OCI-LY1 (cell line): ENCODE results near the gene GPATCH8.

ENCODE experiments used
- H2AFZ ChIP-seq: fragments of 200-600 bp; sonication (generic), shearing (Covaris generic); 2 replicates; pipeline ENCODE4 v1.6.0; 2014; ENCODE audit warnings: antibody characterized with exemption, mild to moderate bottlenecking, low read length
- H3F3A ChIP-seq: fragments of 200-600 bp; sonication (generic), shearing (Covaris generic); 2 replicates; pipeline ENCODE4 v1.6.0; 2014; ENCODE audit warnings: mild to moderate bottlenecking, antibody characterized with exemption, low read length, moderate library complexity; ENCODE audit not compliant: insufficient read depth
- H3K27ac ChIP-seq: fragments of 200-600 bp; sonication (generic); 2 replicates; pipeline ENCODE4 v1.5.1; 2014; ENCODE audit warnings: low read length, mixed run types, mild to moderate bottlenecking, low read depth; ENCODE audit not compliant: poor library complexity, severe bottlenecking
- H3K27me3 ChIP-seq: fragments of 200-600 bp; sonication (generic); 2 replicates; pipeline ENCODE4 v1.6.0; 2014; ENCODE audit warnings: antibody characterized with exemption, mild to moderate bottlenecking, low read length, moderate library complexity; ENCODE audit not compliant: insufficient read depth
- H3K36me3 ChIP-seq: fragments of 200-600 bp; sonication (generic); 2 replicates; pipeline ENCODE4 v1.6.1; 2014; ENCODE audit warnings: mild to moderate bottlenecking, antibody characterized with exemption, low read length, moderate library complexity, mixed read lengths; ENCODE audit not compliant: insufficient read depth
- H3K4me1 ChIP-seq: fragments of 200-600 bp; sonication (generic); 2 replicates; pipeline ENCODE4 v1.5.1; 2014; ENCODE audit warnings: mild to moderate bottlenecking, low read length, moderate library complexity; ENCODE audit not compliant: insufficient read depth, severe bottlenecking
- H3K4me2 ChIP-seq: fragments of 200-600 bp; sonication (generic), shearing (Covaris generic); 2 replicates; pipeline ENCODE4 v1.6.1; 2014; ENCODE audit warnings: low read length
- H3K4me3 ChIP-seq: fragments of 200-600 bp; sonication (generic); 2 replicates; pipeline ENCODE4 v1.5.1; 2014; ENCODE audit warnings: low read length, low read depth, mild to moderate bottlenecking, mixed read lengths; ENCODE audit not compliant: poor library complexity, severe bottlenecking
- H3K79me2 ChIP-seq: fragments of 200-600 bp; shearing (Covaris generic); 2 replicates; pipeline ENCODE4 v1.6.1; 2016; ENCODE audit warnings: mixed run types, low read length, mixed read lengths; ENCODE audit not compliant: insufficient read depth
- H3K9ac ChIP-seq: fragments of 200-600 bp; sonication (generic), shearing (Covaris generic); 2 replicates; pipeline ENCODE4 v1.6.1; 2014; ENCODE audit warnings: mild to moderate bottlenecking, low read length, mixed read lengths
- H3K9me2 ChIP-seq: fragments of 200-600 bp; sonication (generic), shearing (Covaris generic); 2 replicates; pipeline ENCODE4 v1.6.1; 2014; ENCODE audit warnings: low read depth, mild to moderate bottlenecking, low read length, mixed read lengths
- H3K9me3 ChIP-seq: fragments of 200-600 bp; shearing (Covaris generic); 2 replicates; pipeline ENCODE4 v1.6.1; 2014; ENCODE audit warnings: low read length, mixed read lengths
- H4K20me1 ChIP-seq: fragments of 200-600 bp; sonication (generic), shearing (Covaris generic); 2 replicates; pipeline ENCODE4 v1.6.0; 2016; ENCODE audit warnings: mild to moderate bottlenecking, low read length; ENCODE audit not compliant: insufficient read depth
- EZH2 ChIP-seq: fragments of 200-600 bp; sonication (generic), shearing (Covaris generic); IDR thresholded peaks from 2 replicates; pipeline ENCODE4 v1.8.0; 2017; ENCODE audit warnings: borderline replicate concordance, mixed run types, mild to moderate bottlenecking, antibody characterized with exemption, low read length, moderate library complexity, mixed read lengths
- TF ChIP-seq, protein P1 (sequence below): fragments of 200-600 bp; sonication (generic), shearing (Covaris generic); IDR thresholded peaks from 2 replicates; pipeline ENCODE4 v1.5.1; 2017; ENCODE audit warnings: mild to moderate bottlenecking, antibody characterized with exemption, low read length, moderate library complexity, mixed read lengths

GPATCH8 gene

DNA sequence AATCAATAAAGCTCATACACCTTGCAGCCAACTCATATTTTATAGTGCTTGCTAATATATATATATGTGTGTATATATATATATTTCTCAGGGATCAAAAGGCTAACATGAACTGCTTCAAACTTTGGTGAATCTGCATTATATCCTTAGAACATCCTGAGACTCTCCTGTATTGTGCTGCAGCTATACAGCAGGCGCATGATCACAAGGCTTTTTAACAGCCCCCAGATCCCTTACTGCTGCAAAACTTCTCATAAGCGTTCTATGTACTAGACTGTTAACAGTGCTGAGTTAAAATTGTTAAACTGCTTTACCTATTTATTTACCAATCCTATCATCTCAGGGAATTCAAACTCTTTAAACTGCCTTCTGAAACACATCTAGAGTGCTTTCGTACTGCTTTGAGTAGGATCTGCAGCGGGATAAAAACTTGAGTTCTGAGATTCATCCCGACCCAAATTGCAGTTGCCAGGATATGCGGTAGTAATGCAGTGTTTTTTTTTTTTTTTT, 1.3 kb downstream of the GPATCH8 start:
- TF ChIP-seq, protein P1, sequence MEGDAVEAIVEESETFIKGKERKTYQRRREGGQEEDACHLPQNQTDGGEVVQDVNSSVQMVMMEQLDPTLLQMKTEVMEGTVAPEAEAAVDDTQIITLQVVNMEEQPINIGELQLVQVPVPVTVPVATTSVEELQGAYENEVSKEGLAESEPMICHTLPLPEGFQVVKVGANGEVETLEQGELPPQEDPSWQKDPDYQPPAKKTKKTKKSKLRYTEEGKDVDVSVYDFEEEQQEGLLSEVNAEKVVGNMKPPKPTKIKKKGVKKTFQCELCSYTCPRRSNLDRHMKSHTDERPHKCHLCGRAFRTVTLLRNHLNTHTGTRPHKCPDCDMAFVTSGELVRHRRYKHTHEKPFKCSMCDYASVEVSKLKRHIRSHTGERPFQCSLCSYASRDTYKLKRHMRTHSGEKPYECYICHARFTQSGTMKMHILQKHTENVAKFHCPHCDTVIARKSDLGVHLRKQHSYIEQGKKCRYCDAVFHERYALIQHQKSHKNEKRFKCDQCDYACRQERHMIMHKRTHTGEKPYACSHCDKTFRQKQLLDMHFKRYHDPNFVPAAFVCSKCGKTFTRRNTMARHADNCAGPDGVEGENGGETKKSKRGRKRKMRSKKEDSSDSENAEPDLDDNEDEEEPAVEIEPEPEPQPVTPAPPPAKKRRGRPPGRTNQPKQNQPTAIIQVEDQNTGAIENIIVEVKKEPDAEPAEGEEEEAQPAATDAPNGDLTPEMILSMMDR, result no peak
- TF ChIP-seq EZH2, result no peak
- Histone ChIP-seq H3K4me3 (peak overlapping the region; percentile 95), H3F3A (no peaks in the 10 kb centered on the region), H3K27ac (peak overlapping the region; percentile 13), H3K4me2 (peak overlapping the region; percentile 97), H3K36me3 (peaks cover 20% of the 10 kb centered on the region; the same call in 1 of the 2 replicates), H3K4me1 (peaks cover 50% of the 10 kb centered on the region), H4K20me1 (no peaks in the 10 kb centered on the region), H2AFZ (no peak overlapping the region), H3K27me3 (no peaks in the 10 kb centered on the region), H3K9me2 (no peaks in the 10 kb centered on the region), H3K9me3 (no peaks in the 10 kb centered on the region; the same call in 1 of the 2 replicates), H3K9ac (peak overlapping the region; percentile 94), H3K79me2 (peaks cover 61% of the 10 kb centered on the region)

- Histone ChIP-seq H3K27ac (no peak overlapping the region), H3K9me2 (no peaks in the 10 kb centered on the region), H3K9me3 (no peaks in the 10 kb centered on the region), H3K27me3 (no peaks in the 10 kb centered on the region), H3K4me3 (no peak overlapping the region), H3K9ac (no peak overlapping the region), H3K4me1 (peaks cover 50% of the 10 kb centered on the region), H4K20me1 (no peaks in the 10 kb centered on the region), H3K4me2 (peak overlapping the region; percentile 41), H2AFZ (no peak overlapping the region), H3K36me3 (peaks cover 24% of the 10 kb centered on the region; the same call in 1 of the 2 replicates), H3K79me2 (peaks cover 83% of the 10 kb centered on the region), H3F3A (no peaks in the 10 kb centered on the region)
- no peak for TF ChIP-seq EZH2
Observed at GRCh38 chr17:44499722-44500121, 3.5 kb downstream of the GPATCH8 start.

- H3K4me1 ChIP-seq, result peaks cover 38% of the 10 kb centered on the region
- no peak for TF ChIP-seq EZH2
- TF ChIP-seq, protein P1, result no peak
- H3K9me2 ChIP-seq, result no peaks in the 10 kb centered on the region
- no peaks in the 10 kb centered on the region for H3K9me3 ChIP-seq
- H3K4me2 ChIP-seq, result no peak overlapping the region
- no peak overlapping the region for H2AFZ ChIP-seq
- H3K27ac ChIP-seq, result no peak overlapping the region
- no peak overlapping the region for H3K4me3 ChIP-seq
- no peak overlapping the region for H3K9ac ChIP-seq
- H4K20me1 ChIP-seq, result no peaks in the 10 kb centered on the region
- peaks cover 98% of the 10 kb centered on the region for H3K79me2 ChIP-seq
- peaks cover 34% of the 10 kb centered on the region; the same call in 1 of the 2 replicates for H3K36me3 ChIP-seq
- no peaks in the 10 kb centered on the region for H3F3A ChIP-seq
- no peaks in the 10 kb centered on the region for H3K27me3 ChIP-seq
Observed at GRCh38 chr17:44496815-44497214, 6.4 kb downstream of the GPATCH8 start.

DNA sequence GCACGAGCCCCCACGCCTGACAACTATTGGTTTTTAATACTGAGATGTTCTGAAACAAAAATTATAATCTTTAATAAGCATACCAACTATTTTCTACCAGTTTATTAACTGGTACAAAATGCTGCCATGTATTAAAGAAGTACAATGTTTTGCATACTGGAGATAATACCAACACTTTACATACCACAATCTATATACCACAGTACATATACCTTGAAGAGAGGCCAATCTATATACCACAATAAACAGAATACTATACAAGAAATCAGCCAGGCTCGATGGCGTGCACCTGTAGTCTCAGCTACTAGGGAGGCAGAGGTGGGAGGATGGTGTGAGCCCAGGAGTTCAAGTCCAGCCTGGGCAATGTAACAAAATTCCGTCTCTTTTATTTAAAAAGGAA, 9.9 kb downstream of the GPATCH8 start:
- peaks cover 98% of the 10 kb centered on the region for H3K79me2 ChIP-seq
- TF ChIP-seq, protein P1, result no peak
- no peak for TF ChIP-seq EZH2
- H4K20me1 ChIP-seq, result no peaks in the 10 kb centered on the region
- no peak overlapping the region for H3K27ac ChIP-seq
- H3K9me2 ChIP-seq, result no peaks in the 10 kb centered on the region
- no peak overlapping the region for H2AFZ ChIP-seq
- H3K4me3 ChIP-seq, result no peak overlapping the region
- no peaks in the 10 kb centered on the region for H3F3A ChIP-seq
- no peak overlapping the region for H3K4me2 ChIP-seq
- peaks cover 47% of the 10 kb centered on the region for H3K36me3 ChIP-seq
- H3K27me3 ChIP-seq, result no peaks in the 10 kb centered on the region
- peaks cover 9% of the 10 kb centered on the region for H3K4me1 ChIP-seq
- no peak overlapping the region for H3K9ac ChIP-seq
- no peaks in the 10 kb centered on the region for H3K9me3 ChIP-seq
